ENCODE data around the gene LUC7L. TPM values are rescaled to one million over a fixed set of nuclear protein-coding genes. Genes with fewer than 3 reads are reported as not detected.
"Not testable (repeated sequence)": the region's sequence is repeated elsewhere in the genome, so short reads cannot be mapped to it uniquely, and the experiment has no call there.

The LUC7L gene
- total RNA-seq, 2 experiments from 2014 or later = 57.0 to 60.8 TPM

- no peak within 1 kb of the TSS for H3K27ac Mint-ChIP-seq
- CTCF ChIA-PET = interaction anchor here (0.7 to 0.8 kb wide), 3 partner anchors 18 to 197 kb away, joined by 3 to 4 read pairs (median 3); no protein-coding TSS in a partner anchor
- H3K27me3 Mint-ChIP-seq = peaks cover 59% of the 10 kb centered on the region
- POLR2A ChIA-PET = no interaction called here
- intact Hi-C loops (cut with micrococcal nuclease) = no loop called here
- no peaks in the 10 kb centered on the region for H3K9me3 Mint-ChIP-seq
- H3K4me3 Mint-ChIP-seq = no peak within 1 kb of the TSS
- DNase-seq = peak; percentile 18
- H3K36me3 Mint-ChIP-seq = no peaks in the 10 kb centered on the region
- peaks cover 5% of the 10 kb centered on the region for H3K4me1 Mint-ChIP-seq (ENCODE audit: low read depth)
These were observed 63.5 kb downstream of the LUC7L start, which contains the start of gene HBM for GRCh38 chr16:165539-166374. Gene HBM (plus strand): TSS chr16:165978. CDS start chr16:165998, 20 bp downstream.

DNA sequence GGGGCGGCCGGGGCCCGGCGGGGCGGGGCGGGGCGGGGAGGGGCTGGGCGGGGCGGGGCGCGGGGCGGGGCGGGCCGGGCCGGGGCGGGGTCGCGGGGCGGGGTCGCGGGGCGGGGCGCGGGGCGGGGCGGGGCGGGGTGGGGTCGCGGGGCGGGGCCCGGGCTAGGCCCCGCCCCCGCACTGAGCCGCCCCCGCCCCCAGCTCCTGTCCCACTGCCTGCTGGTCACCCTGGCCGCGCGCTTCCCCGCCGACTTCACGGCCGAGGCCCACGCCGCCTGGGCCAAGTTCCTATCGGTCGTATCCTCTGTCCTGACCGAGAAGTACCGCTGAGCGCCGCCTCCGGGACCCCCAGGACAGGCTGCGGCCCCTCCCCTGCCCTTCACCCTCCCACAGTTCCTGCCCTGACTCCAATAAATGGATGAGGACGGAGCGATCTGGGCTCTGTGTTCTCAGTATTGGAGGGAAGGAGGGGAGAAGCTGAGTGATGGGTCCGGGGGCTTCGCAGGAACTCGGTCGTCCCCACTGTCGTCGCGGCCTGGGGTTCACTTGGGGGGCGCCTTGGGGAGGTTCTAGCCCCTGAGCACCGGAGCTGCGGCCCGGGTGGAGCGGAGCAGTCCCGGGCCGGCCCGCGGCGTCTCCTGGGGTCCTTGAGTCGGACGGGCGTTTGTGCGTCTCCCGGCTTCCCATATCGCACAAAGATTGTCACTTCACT lies 64.3 kb downstream of the LUC7L start:
- H3K4me3 Mint-ChIP-seq = no peak overlapping the region
- CTCF ChIA-PET = interaction anchor here (0.8 kb wide), 2 partner anchors 48 to 197 kb away, joined by 3 to 4 read pairs; no protein-coding TSS in a partner anchor

GRCh38 chr16:164134-164823 lies 65.0 kb downstream of the LUC7L start:
- H3K36me3 Mint-ChIP-seq, POLR2A ChIA-PET: not testable (repeated sequence)

More for the DNA sequence above, 64.3 kb downstream of the LUC7L start:
- POLR2A ChIA-PET = no interaction called here
- Mint-ChIP-seq H3K27ac (no peak overlapping the region), H3K36me3 (no peaks in the 10 kb centered on the region), H3K9me3 (no peaks in the 10 kb centered on the region), H3K27me3 (peaks cover 53% of the 10 kb centered on the region), H3K4me1 (ENCODE audit: low read depth) (peaks cover 5% of the 10 kb centered on the region)
- no peak for DNase-seq
- intact Hi-C loops (cut with micrococcal nuclease) = no loop called here

GRCh38 chr16:163696-164095 lies 65.6 kb downstream of the LUC7L start:
- H3K36me3 Mint-ChIP-seq; POLR2A ChIA-PET; DNase-seq; H3K4me3 Mint-ChIP-seq; CTCF ChIA-PET; H3K4me1 Mint-ChIP-seq (ENCODE audit: low read depth); H3K27ac Mint-ChIP-seq; intact Hi-C loops (cut with micrococcal nuclease); H3K9me3 Mint-ChIP-seq: not testable (repeated sequence)
- peaks cover 53% of the 10 kb centered on the region for H3K27me3 Mint-ChIP-seq

More at GRCh38 chr16:164134-164823, 65.0 kb downstream of the LUC7L start:
- H3K4me3 Mint-ChIP-seq; H3K9me3 Mint-ChIP-seq; H3K4me1 Mint-ChIP-seq (ENCODE audit: low read depth); H3K27ac Mint-ChIP-seq; DNase-seq; intact Hi-C loops (cut with micrococcal nuclease): not testable (repeated sequence)
- CTCF ChIA-PET = interaction anchor here (0.8 kb wide), 1 partner anchor 198 kb away, joined by 4 read pairs; no protein-coding TSS in a partner anchor
- peaks cover 53% of the 10 kb centered on the region for H3K27me3 Mint-ChIP-seq

DNA sequence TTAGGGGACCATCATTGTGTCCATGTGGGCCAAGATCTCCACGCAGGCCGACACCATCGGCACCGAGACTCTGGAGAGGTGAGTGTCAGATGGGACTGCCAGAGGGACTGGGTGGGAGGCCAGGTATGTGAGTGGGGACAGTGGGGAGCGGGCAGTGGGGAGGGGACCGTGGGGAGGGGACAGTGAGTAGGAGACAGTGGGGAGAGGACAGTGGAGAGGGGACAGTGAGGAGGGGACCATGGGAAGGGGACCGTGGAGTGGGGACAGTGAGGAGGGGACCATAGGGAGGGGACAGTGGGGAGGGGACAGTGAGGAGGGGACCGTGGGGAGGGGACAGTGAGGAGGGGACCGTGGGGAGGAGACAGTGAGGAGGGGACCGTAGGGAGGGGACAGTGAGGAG lies 66.1 kb downstream of the LUC7L start:
- H3K4me3 Mint-ChIP-seq; POLR2A ChIA-PET; H3K27ac Mint-ChIP-seq; H3K36me3 Mint-ChIP-seq; H3K9me3 Mint-ChIP-seq; DNase-seq; intact Hi-C loops (cut with micrococcal nuclease); H3K4me1 Mint-ChIP-seq (ENCODE audit: low read depth); CTCF ChIA-PET: not testable (repeated sequence)
- H3K27me3 Mint-ChIP-seq = peaks cover 50% of the 10 kb centered on the region

- no peaks in the 10 kb centered on the region for H3K36me3 Mint-ChIP-seq
- no peak for DNase-seq
- no peak overlapping the region for H3K4me3 Mint-ChIP-seq
- H3K27me3 Mint-ChIP-seq = peaks cover 44% of the 10 kb centered on the region
- H3K27ac Mint-ChIP-seq = no peak overlapping the region
- intact Hi-C loops (cut with micrococcal nuclease) = no loop called here
- H3K4me1 Mint-ChIP-seq (ENCODE audit: low read depth) = peaks cover 5% of the 10 kb centered on the region
- POLR2A ChIA-PET = no interaction called here
- CTCF ChIA-PET = no interaction called here
- H3K9me3 Mint-ChIP-seq = no peaks in the 10 kb centered on the region
These were observed 66.8 kb downstream of the LUC7L start for GRCh38 chr16:162271-162991.

GRCh38 chr16:160691-161190 lies 68.5 kb downstream of the LUC7L start:
- H3K36me3 Mint-ChIP-seq = no peaks in the 10 kb centered on the region
- CTCF ChIA-PET = no interaction called here
- DNase-seq = no peak
- no peaks in the 10 kb centered on the region for H3K4me1 Mint-ChIP-seq (ENCODE audit: low read depth)
- H3K27ac Mint-ChIP-seq = no peak overlapping the region
- no peaks in the 10 kb centered on the region for H3K9me3 Mint-ChIP-seq
- no peak overlapping the region for H3K4me3 Mint-ChIP-seq
- POLR2A ChIA-PET = no interaction called here
- intact Hi-C loops (cut with micrococcal nuclease) = no loop called here
- peaks cover 32% of the 10 kb centered on the region for H3K27me3 Mint-ChIP-seq

GRCh38 chr16:160242-160641 lies 69.0 kb downstream of the LUC7L start:
- H3K4me3 Mint-ChIP-seq; POLR2A ChIA-PET; DNase-seq; H3K4me1 Mint-ChIP-seq (ENCODE audit: low read depth); CTCF ChIA-PET; H3K27ac Mint-ChIP-seq; intact Hi-C loops (cut with micrococcal nuclease); H3K9me3 Mint-ChIP-seq; H3K36me3 Mint-ChIP-seq: not testable (repeated sequence)
- H3K27me3 Mint-ChIP-seq = peaks cover 30% of the 10 kb centered on the region

DNA sequence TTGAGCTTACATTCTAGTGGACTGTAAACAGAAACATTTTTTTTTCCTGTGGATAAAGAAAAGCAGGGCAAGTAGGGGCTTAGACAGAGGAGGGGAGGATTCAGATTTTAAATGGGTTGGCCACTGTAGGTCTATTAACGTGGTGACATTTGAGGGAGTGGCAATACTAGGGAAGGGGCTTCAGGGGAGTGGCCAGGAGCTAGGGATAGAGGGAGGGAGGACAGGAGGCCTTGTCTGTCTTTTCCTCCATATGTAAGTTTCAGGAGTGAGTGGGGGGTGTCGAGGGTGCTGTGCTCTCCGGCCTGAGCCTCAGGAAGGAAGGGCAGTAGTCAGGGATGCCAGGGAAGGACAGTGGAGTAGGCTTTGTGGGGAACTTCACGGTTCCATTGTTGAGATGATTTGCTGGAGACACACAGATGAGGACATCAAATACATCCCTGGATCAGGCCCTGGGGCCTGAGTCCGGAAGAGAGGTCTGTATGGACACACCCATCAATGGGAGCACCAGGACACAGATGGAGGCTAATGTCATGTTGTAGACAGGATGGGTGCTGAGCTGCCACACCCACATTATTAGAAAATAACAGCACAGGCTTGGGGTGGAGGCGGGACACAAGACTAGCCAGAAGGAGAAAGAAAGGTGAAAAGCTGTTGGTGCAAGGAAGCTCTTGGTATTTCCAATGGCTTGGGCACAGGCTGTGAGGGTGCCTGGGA lies 70.0 kb downstream of the LUC7L start:
- intact Hi-C loops (cut with micrococcal nuclease) = no loop called here
- POLR2A ChIA-PET = no interaction called here
- H3K9me3 Mint-ChIP-seq = no peaks in the 10 kb centered on the region
- H3K4me3 Mint-ChIP-seq = no peak overlapping the region
- CTCF ChIA-PET = interaction anchor here (1.4 kb wide), 1 partner anchor 52 kb away, joined by 4 read pairs; no protein-coding TSS in a partner anchor
- no peaks in the 10 kb centered on the region for H3K36me3 Mint-ChIP-seq
- H3K27me3 Mint-ChIP-seq = peaks cover 34% of the 10 kb centered on the region
- no peak for DNase-seq
- H3K27ac Mint-ChIP-seq = no peak overlapping the region
- H3K4me1 Mint-ChIP-seq (ENCODE audit: low read depth) = peaks cover 5% of the 10 kb centered on the region

GRCh38 chr16:155031-155398 lies 74.2 kb downstream of the LUC7L start:
- DNase-seq = no peak
- Mint-ChIP-seq H3K27me3 (peaks cover 23% of the 10 kb centered on the region), H3K4me3 (peak overlapping the region; percentile 45), H3K9me3 (no peaks in the 10 kb centered on the region), H3K27ac (no peak overlapping the region), H3K4me1 (ENCODE audit: low read depth) (peaks cover 5% of the 10 kb centered on the region), H3K36me3 (no peaks in the 10 kb centered on the region)
- POLR2A ChIA-PET = no interaction called here
- intact Hi-C loops (cut with micrococcal nuclease) = no loop called here
- CTCF ChIA-PET = no interaction called here

GRCh38 chr16:154217-155030 lies 74.8 kb downstream of the LUC7L start:
- no peaks in the 10 kb centered on the region for H3K9me3 Mint-ChIP-seq
- no peak overlapping the region for H3K27ac Mint-ChIP-seq
- ChIA-PET CTCF (no interaction called here), POLR2A (no interaction called here)
- H3K4me1 Mint-ChIP-seq (ENCODE audit: low read depth) = peaks cover 5% of the 10 kb centered on the region
- H3K27me3 Mint-ChIP-seq = peaks cover 21% of the 10 kb centered on the region
- H3K4me3 Mint-ChIP-seq = peak overlapping the region; percentile 45
- intact Hi-C loops (cut with micrococcal nuclease) = no loop called here
- H3K36me3 Mint-ChIP-seq = no peaks in the 10 kb centered on the region
- peak; percentile 28 for DNase-seq

Measured in activated CD4-positive, alpha-beta memory T cell treated with anti-CD3 and anti-CD28 coated beads for 36 hours (primary cell).